Nephron progenitor cell (in vitro differentiated cells): ENCODE measurements around the gene ATP1A1.

Source experiments
- DNase-seq: peaks from one replicate; pipeline ENCODE4 v3.0.0; 2021
- H3K27ac Mint-ChIP-seq: 2 replicates; pipeline ENCODE4 v1.8.0; 2021; ENCODE audit warnings: mild to moderate bottlenecking, moderate library complexity, mixed read lengths
- H3K27me3 Mint-ChIP-seq: 2 replicates; pipeline ENCODE4 v1.8.0; 2021; ENCODE audit warnings: mild to moderate bottlenecking, low read depth, mixed read lengths; ENCODE audit not compliant: poor library complexity
- H3K36me3 Mint-ChIP-seq: 2 replicates; pipeline ENCODE4 v1.8.0; 2021; ENCODE audit warnings: low read depth, mixed read lengths
- H3K4me1 Mint-ChIP-seq: 2 replicates; pipeline ENCODE4 v1.8.0; 2021; ENCODE audit warnings: mixed read lengths
- H3K4me3 Mint-ChIP-seq: 2 replicates; pipeline ENCODE4 v1.8.0; 2021; ENCODE audit warnings: mild to moderate bottlenecking, moderate library complexity, mixed read lengths
- H3K9me3 Mint-ChIP-seq: 2 replicates; pipeline ENCODE4 v1.8.0; 2021; ENCODE audit warnings: mild to moderate bottlenecking, moderate library complexity, mixed read lengths
- CTCF ChIP-seq: fragments of 200-600 bp; sonication (generic); IDR thresholded peaks from 2 replicates; pipeline ENCODE4 v1.5.0; 2021; ENCODE audit warnings: antibody characterized with exemption

Gene ATP1A1

GRCh38 chr1:116424863-116425262, 51.8 kb downstream of the ATP1A1 start:
- peaks cover 13% of the 10 kb centered on the region for H3K4me1 Mint-ChIP-seq
- DNase-seq = no peak
- no peak for TF ChIP-seq CTCF
- H3K9me3 Mint-ChIP-seq = no peaks in the 10 kb centered on the region
- H3K27ac Mint-ChIP-seq = no peak overlapping the region
- H3K36me3 Mint-ChIP-seq = no peaks in the 10 kb centered on the region
- H3K27me3 Mint-ChIP-seq = peaks cover 28% of the 10 kb centered on the region
- no peak overlapping the region for H3K4me3 Mint-ChIP-seq

- no peak for DNase-seq
- Mint-ChIP-seq H3K27me3 (peaks cover 28% of the 10 kb centered on the region), H3K27ac (no peak overlapping the region), H3K36me3 (no peaks in the 10 kb centered on the region), H3K4me3 (no peak overlapping the region), H3K9me3 (no peaks in the 10 kb centered on the region), H3K4me1 (peaks cover 3% of the 10 kb centered on the region)
- no peak for TF ChIP-seq CTCF
These were observed 52.9 kb downstream of the ATP1A1 start for GRCh38 chr1:116425987-116426386.

- peaks cover 28% of the 10 kb centered on the region for H3K27me3 Mint-ChIP-seq
- no peaks in the 10 kb centered on the region for H3K4me1 Mint-ChIP-seq
- no peak overlapping the region for H3K27ac Mint-ChIP-seq
- no peaks in the 10 kb centered on the region for H3K36me3 Mint-ChIP-seq
- no peaks in the 10 kb centered on the region for H3K9me3 Mint-ChIP-seq
- no peak overlapping the region for H3K4me3 Mint-ChIP-seq
- no peak for TF ChIP-seq CTCF
- DNase-seq = no peak
These were observed 53.4 kb downstream of the ATP1A1 start for GRCh38 chr1:116426401-116426800.

GRCh38 chr1:116428576-116428975, 55.5 kb downstream of the ATP1A1 start:
- Mint-ChIP-seq H3K4me3 (no peak overlapping the region), H3K27me3 (peaks cover 17% of the 10 kb centered on the region), H3K9me3 (no peaks in the 10 kb centered on the region), H3K27ac (no peak overlapping the region), H3K36me3 (no peaks in the 10 kb centered on the region), H3K4me1 (peaks cover 13% of the 10 kb centered on the region)
- no peak for TF ChIP-seq CTCF
- no peak for DNase-seq

GRCh38 chr1:116429821-116430374, 56.9 kb downstream of the ATP1A1 start:
- Mint-ChIP-seq H3K4me3 (no peak overlapping the region), H3K9me3 (no peaks in the 10 kb centered on the region), H3K4me1 (peaks cover 14% of the 10 kb centered on the region), H3K27ac (no peak overlapping the region), H3K36me3 (no peaks in the 10 kb centered on the region), H3K27me3 (peaks cover 9% of the 10 kb centered on the region)
- DNase-seq = no peak
- TF ChIP-seq CTCF = no peak

- TF ChIP-seq CTCF = no peak
- Mint-ChIP-seq H3K4me3 (no peak overlapping the region), H3K4me1 (peaks cover 14% of the 10 kb centered on the region), H3K27ac (no peak overlapping the region), H3K27me3 (peaks cover 9% of the 10 kb centered on the region), H3K36me3 (no peaks in the 10 kb centered on the region), H3K9me3 (no peaks in the 10 kb centered on the region)
- DNase-seq = no peak
These were observed 58.9 kb downstream of the ATP1A1 start for GRCh38 chr1:116431870-116432500.
